Erythroblast (primary cell): ENCODE measurements around the gene GNPDA2.

Experiments used
- GATA1 ChIP-seq: IDR thresholded peaks from 2 replicates; pipeline ENCODE4 v1.6.1; 2011; ENCODE audit warnings: low read depth, mild to moderate bottlenecking, control low read depth, low read length, moderate library complexity
- POLR2A ChIP-seq: IDR thresholded peaks from 2 replicates; pipeline ENCODE4 v1.6.1; 2011; ENCODE audit warnings: mild to moderate bottlenecking, low read length

- TF ChIP-seq POLR2A (no peak), GATA1 (no peak)
Measured at GRCh38 chr4:44668526-44668925, 57.8 kb downstream of the GNPDA2 start.
